Fibroblast of skin of right quadriceps (primary cell): ENCODE measurements around the gene SCN8A.
A peak's percentile ranks its signal among the peaks of the same experiment; 100 is the strongest.
"Not testable (repeated sequence)": the region's sequence is repeated elsewhere in the genome, so short reads cannot be mapped to it uniquely, and the experiment has no call there.

Experiments used
- DNase-seq: peaks from one replicate; pipeline ENCODE4 v3.0.0-alpha.2; 2013

SCN8A gene

GRCh38 chr12:51626115-51626514 lies 35.1 kb downstream of the SCN8A start:
- no peak for DNase-seq

GRCh38 chr12:51626629-51627028 lies 35.6 kb downstream of the SCN8A start:
- no peak for DNase-seq

- DNase-seq, result no peak
Observed at GRCh38 chr12:51630256-51630880, 39.3 kb downstream of the SCN8A start.

- DNase-seq, result no peak
Observed at GRCh38 chr12:51630986-51631385, 40.0 kb downstream of the SCN8A start.

GRCh38 chr12:51631591-51631990 lies 40.6 kb downstream of the SCN8A start:
- peak; percentile 62 for DNase-seq

- DNase-seq, result no peak
Observed at GRCh38 chr12:51632623-51633022, 41.6 kb downstream of the SCN8A start.

GRCh38 chr12:51635346-51635745 lies 44.3 kb downstream of the SCN8A start:
- DNase-seq, result peak; percentile 49

GRCh38 chr12:51636581-51636980 lies 45.5 kb downstream of the SCN8A start:
- DNase-seq, result peak; percentile 59

- DNase-seq, result no peak
Observed at GRCh38 chr12:51636986-51637385, 46.0 kb downstream of the SCN8A start.

- peak; percentile 52 for DNase-seq
Observed at GRCh38 chr12:51639361-51639760, 48.3 kb downstream of the SCN8A start.

- DNase-seq, result no peak
Observed at GRCh38 chr12:51642286-51642685, 51.3 kb downstream of the SCN8A start.

- DNase-seq, result no peak
Observed at GRCh38 chr12:51643951-51644350, 52.9 kb downstream of the SCN8A start.

GRCh38 chr12:51644691-51645090 lies 53.7 kb downstream of the SCN8A start:
- DNase-seq, result not testable (repeated sequence)

GRCh38 chr12:51645961-51646360 lies 54.9 kb downstream of the SCN8A start:
- no peak for DNase-seq

- no peak for DNase-seq
Observed at GRCh38 chr12:51647647-51648046, 56.6 kb downstream of the SCN8A start.

GRCh38 chr12:51653431-51653830 lies 62.4 kb downstream of the SCN8A start:
- DNase-seq, result no peak

- DNase-seq, result no peak
Observed at GRCh38 chr12:51661199-51661598, 70.2 kb downstream of the SCN8A start.

GRCh38 chr12:51661836-51662235 lies 70.8 kb downstream of the SCN8A start:
- DNase-seq, result no peak

- no peak for DNase-seq
Observed at GRCh38 chr12:51662728-51663154, 71.7 kb downstream of the SCN8A start.

GRCh38 chr12:51663390-51663789 lies 72.4 kb downstream of the SCN8A start:
- no peak for DNase-seq

- DNase-seq, result peak; percentile 45
Observed at GRCh38 chr12:51666696-51667095, 75.7 kb downstream of the SCN8A start.

GRCh38 chr12:51667269-51667668 lies 76.2 kb downstream of the SCN8A start:
- no peak for DNase-seq

- DNase-seq, result no peak
Observed at GRCh38 chr12:51669271-51669670, 78.2 kb downstream of the SCN8A start.

- DNase-seq, result no peak
Observed at GRCh38 chr12:51669996-51670395, 79.0 kb downstream of the SCN8A start.

GRCh38 chr12:51672334-51672733 lies 81.3 kb downstream of the SCN8A start:
- DNase-seq, result peak; percentile 11
